ENCODE measurements around the gene PLK5. TPM values are rescaled to one million over a fixed set of nuclear protein-coding genes. Genes with fewer than 3 reads are reported as not detected.

PLK5 gene
- total and polyA plus RNA-seq, 9 donors = 0.08 to 1.9 (median 0.31) TPM

- H3K27me3 ChIP-seq (ENCODE audit: control insufficient read depth, insufficient read depth, low read length) = no peaks in the 10 kb centered on the region
- peaks cover 24% of the 10 kb centered on the region for H3K36me3 ChIP-seq (ENCODE audit: control insufficient read depth, insufficient read depth, low read length)
- no peak for DNase-seq
- H3K4me1 ChIP-seq (ENCODE audit: control insufficient read depth, insufficient read depth, low read length) = peaks cover 10% of the 10 kb centered on the region
- WGBS (ENCODE audit: insufficient coverage) = 76% methylated on average over 5 of the region's 12 CpGs
- no peak overlapping the region for H3K27ac ChIP-seq (ENCODE audit: low read length)
- no peak overlapping the region for H3K4me3 ChIP-seq (ENCODE audit: low read length)
- no peaks in the 10 kb centered on the region for H3K9me3 ChIP-seq (replicated peaks; ENCODE audit: control insufficient read depth, low read depth, low read length)
These were observed 34.7 kb downstream of the PLK5 start for GRCh38 chr19:1558552-1558951.

DNA sequence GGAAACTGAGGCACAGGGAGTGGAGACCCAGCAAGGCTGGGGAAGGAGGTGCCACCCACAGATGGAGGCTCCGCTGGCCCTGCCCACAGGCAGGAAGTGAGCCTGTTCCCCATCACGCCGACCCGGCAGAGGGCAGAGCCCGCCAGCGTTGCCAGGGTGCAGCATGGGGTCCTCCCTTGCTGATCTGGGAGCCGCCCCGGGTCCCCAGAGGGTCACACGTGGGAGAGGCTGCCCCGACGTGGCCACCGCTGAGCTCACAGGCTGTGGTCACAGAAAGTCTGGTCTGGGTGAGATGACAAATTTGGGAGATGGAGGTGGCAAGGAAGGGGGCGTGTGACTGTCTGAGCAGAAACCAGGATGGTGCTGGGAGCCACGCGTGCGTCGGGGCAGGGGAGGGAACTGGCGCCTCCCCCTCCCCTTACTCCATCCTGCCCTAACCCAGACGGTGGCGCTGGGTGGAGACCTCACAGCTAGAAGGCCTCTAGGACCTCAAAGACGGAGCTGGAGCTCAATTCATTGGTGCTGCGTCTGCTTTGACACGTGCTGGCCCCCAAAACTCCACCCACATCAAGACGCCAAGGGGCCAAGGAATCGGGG lies 36.5 kb downstream of the PLK5 start:
- Histone ChIP-seq H3K27ac (ENCODE audit: low read length) (no peak overlapping the region), H3K9me3 (replicated peaks; ENCODE audit: control insufficient read depth, low read depth, low read length) (no peaks in the 10 kb centered on the region), H3K4me1 (ENCODE audit: control insufficient read depth, insufficient read depth, low read length) (peaks cover 10% of the 10 kb centered on the region), H3K36me3 (ENCODE audit: control insufficient read depth, insufficient read depth, low read length) (peaks cover 23% of the 10 kb centered on the region), H3K4me3 (ENCODE audit: low read length) (no peak overlapping the region), H3K27me3 (ENCODE audit: control insufficient read depth, insufficient read depth, low read length) (no peaks in the 10 kb centered on the region)
- no peak for DNase-seq
- 57% methylated on average over 24 of the region's 25 CpGs for WGBS (ENCODE audit: insufficient coverage)

DNA sequence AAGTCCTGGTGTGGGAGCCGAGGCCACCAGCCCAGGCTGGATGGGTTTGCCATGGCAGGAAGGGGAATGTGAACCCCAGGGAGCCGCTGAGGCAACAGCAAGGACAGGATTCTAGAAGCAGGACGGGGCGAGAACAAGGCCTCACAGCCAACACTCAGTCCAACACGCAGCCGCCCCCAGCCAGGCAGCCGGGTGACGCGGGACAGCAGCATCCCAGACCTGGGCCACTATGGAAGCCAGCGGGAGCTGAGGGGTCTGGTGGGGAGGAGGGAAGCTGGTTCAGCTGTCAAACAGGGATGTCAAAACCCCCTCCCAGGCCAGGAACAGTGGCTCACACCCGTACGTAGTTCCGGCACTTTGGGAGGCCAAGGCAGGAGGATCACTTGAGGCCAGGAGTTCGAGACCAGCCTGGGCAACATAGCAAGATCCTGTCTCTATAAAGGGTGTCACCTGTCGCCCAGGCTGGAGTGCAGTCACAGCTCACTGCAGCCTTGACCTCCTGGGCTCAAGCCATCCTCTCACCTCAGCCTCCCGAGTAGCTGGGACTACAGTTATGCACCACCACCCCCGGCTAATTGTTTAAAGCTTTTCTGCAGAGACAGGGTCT lies 37.5 kb downstream of the PLK5 start:
- no peaks in the 10 kb centered on the region for H3K27me3 ChIP-seq (ENCODE audit: control insufficient read depth, insufficient read depth, low read length)
- no peak overlapping the region for H3K27ac ChIP-seq (ENCODE audit: low read length)
- no peak overlapping the region for H3K4me3 ChIP-seq (ENCODE audit: low read length)
- H3K4me1 ChIP-seq (ENCODE audit: control insufficient read depth, insufficient read depth, low read length) = peaks cover 18% of the 10 kb centered on the region
- WGBS (ENCODE audit: insufficient coverage) = 68% methylated on average over 9 of the region's 17 CpGs
- DNase-seq = no peak
- H3K9me3 ChIP-seq (replicated peaks; ENCODE audit: control insufficient read depth, low read depth, low read length) = no peaks in the 10 kb centered on the region
- peaks cover 23% of the 10 kb centered on the region for H3K36me3 ChIP-seq (ENCODE audit: control insufficient read depth, insufficient read depth, low read length)

DNA sequence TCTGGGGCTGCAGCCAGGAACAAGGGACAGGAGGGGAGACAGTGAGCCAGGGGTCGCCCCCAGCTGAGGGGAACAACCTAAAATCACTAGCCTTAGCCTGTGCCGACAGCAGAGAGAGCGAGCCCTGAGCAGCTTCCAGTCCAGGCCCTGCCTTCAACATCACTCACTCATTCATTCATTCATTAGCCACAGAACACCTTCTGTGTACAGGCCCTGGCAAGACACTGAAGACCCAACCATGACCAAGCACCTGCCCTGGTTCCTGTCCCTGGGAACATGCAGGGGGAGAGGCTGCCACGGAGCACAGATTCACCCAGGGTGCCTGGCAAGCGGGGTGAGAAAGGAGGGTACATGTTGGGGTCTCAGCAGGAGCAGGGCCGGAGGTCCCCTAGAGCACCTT lies 39.4 kb downstream of the PLK5 start:
- H3K4me3 ChIP-seq (ENCODE audit: low read length) = no peak overlapping the region

DNA sequence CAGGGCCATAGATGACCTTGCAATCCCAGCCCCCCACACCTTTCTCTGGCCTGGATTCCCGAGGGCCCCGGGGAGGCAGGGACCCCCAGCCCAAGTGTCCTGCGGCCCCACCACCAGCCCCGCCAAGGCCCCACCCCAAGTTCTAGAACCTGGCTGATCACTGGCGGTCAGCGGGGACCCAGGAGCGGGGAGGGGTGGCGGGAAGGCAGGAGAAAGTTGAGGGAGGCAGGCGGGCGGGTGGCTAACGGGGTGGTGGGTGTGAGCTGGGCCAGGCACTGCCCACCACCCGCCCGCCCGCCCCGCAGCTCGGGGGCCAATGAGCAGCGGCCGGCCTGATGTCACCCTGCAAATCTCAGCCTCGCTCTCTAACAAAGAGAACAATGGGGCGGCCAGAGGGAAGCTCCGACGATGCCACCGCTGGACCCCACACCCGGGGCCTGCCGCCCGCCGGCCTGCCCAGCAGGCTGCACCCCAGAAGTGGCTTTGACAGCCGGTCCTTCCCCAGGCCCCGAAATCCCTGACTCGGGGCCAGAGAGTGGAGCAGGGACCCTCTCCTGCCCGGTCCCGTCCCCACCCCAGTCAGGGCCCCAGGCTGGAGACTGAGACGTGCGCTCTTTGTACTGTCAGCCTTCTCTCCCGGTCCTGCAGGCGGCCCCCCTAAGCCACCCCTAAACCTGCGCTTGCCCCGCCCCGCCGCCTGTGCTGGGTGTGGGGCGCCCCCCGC lies 42.7 kb downstream of the PLK5 start:
- peaks cover 6% of the 10 kb centered on the region for H3K27me3 ChIP-seq (ENCODE audit: control insufficient read depth, insufficient read depth, low read length)
- peak; percentile 94 for DNase-seq
- H3K4me1 ChIP-seq (ENCODE audit: control insufficient read depth, insufficient read depth, low read length) = peaks cover 13% of the 10 kb centered on the region
- 4% methylated on average over 30 of the region's 42 CpGs for WGBS (ENCODE audit: insufficient coverage)
- peaks cover 8% of the 10 kb centered on the region for H3K36me3 ChIP-seq (ENCODE audit: control insufficient read depth, insufficient read depth, low read length)
- H3K27ac ChIP-seq (ENCODE audit: low read length) = peak overlapping the region; percentile 99
- H3K9me3 ChIP-seq (replicated peaks; ENCODE audit: control insufficient read depth, low read depth, low read length) = no peaks in the 10 kb centered on the region
- H3K4me3 ChIP-seq (ENCODE audit: low read length) = peak overlapping the region; percentile 92

More for the DNA sequence above, 39.4 kb downstream of the PLK5 start:
- Histone ChIP-seq H3K4me1 (ENCODE audit: control insufficient read depth, insufficient read depth, low read length) (peaks cover 18% of the 10 kb centered on the region), H3K27ac (ENCODE audit: low read length) (no peak overlapping the region), H3K36me3 (ENCODE audit: control insufficient read depth, insufficient read depth, low read length) (peaks cover 15% of the 10 kb centered on the region), H3K9me3 (replicated peaks; ENCODE audit: control insufficient read depth, low read depth, low read length) (no peaks in the 10 kb centered on the region), H3K27me3 (ENCODE audit: control insufficient read depth, insufficient read depth, low read length) (no peaks in the 10 kb centered on the region)
- DNase-seq = no peak
- WGBS (ENCODE audit: insufficient coverage) = 84% methylated on average over 5 of the region's 6 CpGs

- under 1% methylated on average over 107 of the region's 108 CpGs for WGBS (ENCODE audit: insufficient coverage)
- Histone ChIP-seq H3K4me1 (ENCODE audit: control insufficient read depth, insufficient read depth, low read length) (peaks cover 13% of the 10 kb centered on the region), H3K4me3 (ENCODE audit: low read length) (peak overlapping the region; percentile 92), H3K27ac (ENCODE audit: low read length) (peak overlapping the region; percentile 99), H3K9me3 (replicated peaks; ENCODE audit: control insufficient read depth, low read depth, low read length) (no peaks in the 10 kb centered on the region), H3K27me3 (ENCODE audit: control insufficient read depth, insufficient read depth, low read length) (peaks cover 8% of the 10 kb centered on the region), H3K36me3 (ENCODE audit: control insufficient read depth, insufficient read depth, low read length) (peaks cover 8% of the 10 kb centered on the region)
- peak; percentile 39 for DNase-seq
These were observed 43.4 kb downstream of the PLK5 start for GRCh38 chr19:1567116-1567847.

GRCh38 chr19:1567848-1568227 lies 44.0 kb downstream of the PLK5 start:
- DNase-seq = no peak
- Histone ChIP-seq H3K27me3 (ENCODE audit: control insufficient read depth, insufficient read depth, low read length) (peaks cover 8% of the 10 kb centered on the region), H3K4me3 (ENCODE audit: low read length) (no peak overlapping the region), H3K36me3 (ENCODE audit: control insufficient read depth, insufficient read depth, low read length) (peaks cover 8% of the 10 kb centered on the region), H3K4me1 (ENCODE audit: control insufficient read depth, insufficient read depth, low read length) (peaks cover 13% of the 10 kb centered on the region), H3K27ac (ENCODE audit: low read length) (no peak overlapping the region), H3K9me3 (replicated peaks; ENCODE audit: control insufficient read depth, low read depth, low read length) (no peaks in the 10 kb centered on the region)
- under 1% methylated on average over 61 of the region's 73 CpGs for WGBS (ENCODE audit: insufficient coverage)

DNA sequence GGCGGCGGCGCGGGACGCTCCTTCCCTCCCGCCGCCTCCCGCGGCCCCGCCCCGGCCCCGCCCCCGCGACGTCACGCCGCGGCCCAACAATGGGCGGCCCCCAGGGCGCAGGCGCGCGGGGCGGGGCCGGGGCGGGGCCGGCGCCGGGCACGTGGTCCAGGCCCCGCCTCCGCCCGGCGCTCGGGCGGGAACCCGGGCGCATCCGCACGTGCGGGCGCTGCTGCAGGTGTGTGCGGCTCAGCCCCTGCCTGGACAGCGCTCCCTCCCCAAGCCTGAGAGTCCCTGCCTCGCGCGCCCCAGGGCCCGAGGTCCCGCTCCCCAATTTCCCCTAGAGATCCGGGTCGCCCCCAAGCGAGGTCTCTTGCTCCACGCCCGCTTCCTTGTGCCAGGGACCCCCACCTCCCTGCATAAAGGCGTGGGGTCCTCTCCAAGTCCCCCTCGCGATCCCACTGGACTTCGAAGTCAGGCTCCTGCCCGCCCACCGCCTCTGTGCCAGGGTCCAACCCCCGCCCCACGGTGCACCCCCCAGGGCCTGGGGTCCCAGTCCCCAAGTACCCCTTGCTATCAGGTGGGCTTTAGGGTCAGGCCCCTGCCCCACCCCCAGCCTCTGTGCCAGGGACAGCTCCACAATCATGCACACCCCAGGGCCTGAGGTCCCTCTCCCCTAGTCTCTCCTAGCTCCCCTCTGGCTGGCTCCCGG lies 44.6 kb downstream of the PLK5 start, which contains the start of gene MEX3D:
TSS of gene MEX3D (minus strand) at position 6 of the 700 bp plus-strand sequence. CDS start 267 bp downstream, outside the sequence.
- H3K4me3 ChIP-seq (ENCODE audit: low read length) = peak within 1 kb of the TSS; percentile 92
- H3K36me3 ChIP-seq (ENCODE audit: control insufficient read depth, insufficient read depth, low read length) = peaks cover 8% of the 10 kb centered on the region
- DNase-seq = peak; percentile 90
- WGBS (ENCODE audit: insufficient coverage) = 6% methylated on average over 58 of the region's 63 CpGs
- H3K4me1 ChIP-seq (ENCODE audit: control insufficient read depth, insufficient read depth, low read length) = peaks cover 13% of the 10 kb centered on the region
- H3K9me3 ChIP-seq (replicated peaks; ENCODE audit: control insufficient read depth, low read depth, low read length) = no peaks in the 10 kb centered on the region
- peaks cover 8% of the 10 kb centered on the region for H3K27me3 ChIP-seq (ENCODE audit: control insufficient read depth, insufficient read depth, low read length)
- H3K27ac ChIP-seq (ENCODE audit: low read length) = peak within 1 kb of the TSS; percentile 99

- no peak overlapping the region for H3K27ac ChIP-seq (ENCODE audit: low read length)
- H3K4me3 ChIP-seq (ENCODE audit: low read length) = no peak overlapping the region
- 80% methylated on average over 1 of the region's 4 CpGs for WGBS (ENCODE audit: insufficient coverage)
- peaks cover 13% of the 10 kb centered on the region for H3K4me1 ChIP-seq (ENCODE audit: control insufficient read depth, insufficient read depth, low read length)
- peaks cover under 1% of the 10 kb centered on the region for H3K36me3 ChIP-seq (ENCODE audit: control insufficient read depth, insufficient read depth, low read length)
- peaks cover 8% of the 10 kb centered on the region for H3K27me3 ChIP-seq (ENCODE audit: control insufficient read depth, insufficient read depth, low read length)
- no peak for DNase-seq
- H3K9me3 ChIP-seq (replicated peaks; ENCODE audit: control insufficient read depth, low read depth, low read length) = no peaks in the 10 kb centered on the region
These were observed 46.1 kb downstream of the PLK5 start for GRCh38 chr19:1569997-1570396.
